Neural progenitor cell (in vitro differentiated cells): Measurements from ENCODE around the gene VSTM5. TPM values are rescaled to one million over a fixed set of nuclear protein-coding genes. Genes with fewer than 3 reads are reported as not detected.

Source experiments
- DNase-seq: peaks from one replicate; pipeline ENCODE4 v3.0.0-alpha.2; 2016; ENCODE audit warnings: low spot score
- H2AFZ ChIP-seq: fragments of 200-600 bp; sonication (generic); replicated peaks from 2 replicates; pipeline ENCODE4 v1.6.1; 2016; ENCODE audit warnings: antibody characterized with exemption
- H3F3A ChIP-seq: fragments of 200-600 bp; sonication (generic); 2 replicates; pipeline ENCODE4 v1.6.1; 2016; ENCODE audit warnings: antibody characterized with exemption, low read depth
- H3K27ac ChIP-seq: fragments of 200-600 bp; sonication (generic); 2 replicates; pipeline ENCODE4 v1.5.1; 2016; ENCODE audit warnings: mild to moderate bottlenecking
- H3K27me3 ChIP-seq: fragments of 200-600 bp; sonication (generic); 2 replicates; pipeline ENCODE4 v1.6.1; 2016; ENCODE audit warnings: mild to moderate bottlenecking, moderate library complexity
- H3K36me3 ChIP-seq: fragments of 200-600 bp; sonication (generic); 2 replicates; pipeline ENCODE4 v1.5.1; 2016
- H3K4me1 ChIP-seq: fragments of 200-600 bp; sonication (generic); 2 replicates; pipeline ENCODE4 v1.6.1; 2016; ENCODE audit warnings: mixed run types
- H3K4me2 ChIP-seq: fragments of 200-600 bp; sonication (generic); 2 replicates; pipeline ENCODE4 v1.6.1; 2016
- H3K4me3 ChIP-seq: fragments of 200-600 bp; sonication (generic); 2 replicates; pipeline ENCODE4 v1.5.1; 2016
- H3K79me2 ChIP-seq: fragments of 200-600 bp; sonication (generic); 2 replicates; pipeline ENCODE4 v1.6.1; 2016; ENCODE audit warnings: low read depth
- H3K9ac ChIP-seq: fragments of 200-600 bp; sonication (generic); 2 replicates; pipeline ENCODE4 v1.6.1; 2016
- H3K9me3 ChIP-seq: fragments of 200-600 bp; sonication (generic); 2 replicates; pipeline ENCODE4 v1.5.1; 2016; ENCODE audit warnings: low read depth
- H4K20me1 ChIP-seq: fragments of 200-600 bp; sonication (generic); 2 replicates; pipeline ENCODE4 v1.6.1; 2016; ENCODE audit warnings: low read depth
- H3K27ac Mint-ChIP-seq: 3 replicates; pipeline ENCODE4 v1.8.0; 2021; ENCODE audit warnings: mixed read lengths
- H3K27me3 Mint-ChIP-seq: 2 replicates; pipeline ENCODE4 v1.8.0; 2022; ENCODE audit warnings: low read depth, mild to moderate bottlenecking, inconsistent platforms, moderate library complexity, mixed read lengths; ENCODE audit not compliant: insufficient read depth
- H3K36me3 Mint-ChIP-seq: 3 replicates; pipeline ENCODE4 v1.8.0; 2021; ENCODE audit warnings: mixed read lengths
- H3K4me1 Mint-ChIP-seq: 3 replicates; pipeline ENCODE4 v1.8.0; 2021; ENCODE audit warnings: mixed read lengths
- H3K4me3 Mint-ChIP-seq: 3 replicates; pipeline ENCODE4 v1.8.0; 2021; ENCODE audit warnings: mild to moderate bottlenecking, moderate library complexity, mixed read lengths
- H3K9me3 Mint-ChIP-seq: 3 replicates; pipeline ENCODE4 v1.8.0; 2020; ENCODE audit warnings: mixed read lengths
- CTCF ChIP-seq: fragments of 200-600 bp; sonication (generic); IDR thresholded peaks from 2 replicates; pipeline ENCODE4 v1.5.1; 2017; ENCODE audit warnings: antibody characterized with exemption, mild to moderate bottlenecking
- EZH2 ChIP-seq: fragments of 200-600 bp; sonication (generic); IDR thresholded peaks from 2 replicates; pipeline ENCODE4 v1.6.1; 2017; ENCODE audit warnings: antibody characterized with exemption, mild to moderate bottlenecking, moderate library complexity
- EZH2phosphoT487 ChIP-seq: fragments of 200-600 bp; sonication (generic); IDR thresholded peaks from 2 replicates; pipeline ENCODE4 v1.6.1; 2017; ENCODE audit warnings: antibody characterized with exemption
- total RNA-seq: library from RNA; depleted of rRNA; stranded (reverse); fragments of >200 nt; gene quantifications from 2 replicates; pipeline ENCODE4 v1.2.3, GENCODE V29; 2015; ENCODE audit warnings: low replicate concordance

Gene VSTM5
- total RNA-seq, 1 donor from 2014 or later, result 0.37 TPM

- Histone ChIP-seq H3K9me3 (no peaks in the 10 kb centered on the region), H4K20me1 (no peaks in the 10 kb centered on the region), H3K27ac (no peak overlapping the region), H3K9ac (no peak overlapping the region), H3K36me3 (no peaks in the 10 kb centered on the region), H3K4me1 (peaks cover 7% of the 10 kb centered on the region), H3K4me3 (no peak overlapping the region), H3K4me2 (no peak overlapping the region), H3F3A (no peaks in the 10 kb centered on the region), H3K27me3 (peaks cover 13% of the 10 kb centered on the region), H3K79me2 (no peaks in the 10 kb centered on the region), H2AFZ (no peak overlapping the region)
- no peak overlapping the region for H3K27ac Mint-ChIP-seq
- peaks cover 4% of the 10 kb centered on the region for H3K27me3 Mint-ChIP-seq
- no peaks in the 10 kb centered on the region for H3K9me3 Mint-ChIP-seq
- H3K4me3 Mint-ChIP-seq, result no peak overlapping the region
- H3K4me1 Mint-ChIP-seq, result no peaks in the 10 kb centered on the region
- no peak for TF ChIP-seq EZH2phosphoT487
- TF ChIP-seq CTCF, result no peak
- TF ChIP-seq EZH2, result no peak
- H3K36me3 Mint-ChIP-seq, result no peaks in the 10 kb centered on the region
- DNase-seq, result no peak
Observed at GRCh38 chr11:93845181-93846092, 5.0 kb downstream of the VSTM5 start.

- no peak overlapping the region for H3K4me3 ChIP-seq
- no peak overlapping the region for H3K4me3 Mint-ChIP-seq
- peaks cover 5% of the 10 kb centered on the region for H3K4me1 ChIP-seq
- no peaks in the 10 kb centered on the region for H3K79me2 ChIP-seq
- no peaks in the 10 kb centered on the region for H3K9me3 ChIP-seq
- H3K36me3 ChIP-seq, result no peaks in the 10 kb centered on the region
- H3K9me3 Mint-ChIP-seq, result no peaks in the 10 kb centered on the region
- TF ChIP-seq EZH2 (no peak), CTCF (no peak), EZH2phosphoT487 (no peak)
- no peaks in the 10 kb centered on the region for H4K20me1 ChIP-seq
- DNase-seq, result no peak
- no peak overlapping the region for H3K27ac ChIP-seq
- H3K4me2 ChIP-seq, result no peak overlapping the region
- peaks cover 5% of the 10 kb centered on the region for H3K27me3 ChIP-seq
- peaks cover 4% of the 10 kb centered on the region for H3K27me3 Mint-ChIP-seq
- no peaks in the 10 kb centered on the region for H3K4me1 Mint-ChIP-seq
- H3K27ac Mint-ChIP-seq, result no peak overlapping the region
- H2AFZ ChIP-seq, result no peak overlapping the region
- H3K9ac ChIP-seq, result no peak overlapping the region
- no peaks in the 10 kb centered on the region for H3F3A ChIP-seq
- H3K36me3 Mint-ChIP-seq, result no peaks in the 10 kb centered on the region
Observed at GRCh38 chr11:93844568-93844967, 5.8 kb downstream of the VSTM5 start.

DNA sequence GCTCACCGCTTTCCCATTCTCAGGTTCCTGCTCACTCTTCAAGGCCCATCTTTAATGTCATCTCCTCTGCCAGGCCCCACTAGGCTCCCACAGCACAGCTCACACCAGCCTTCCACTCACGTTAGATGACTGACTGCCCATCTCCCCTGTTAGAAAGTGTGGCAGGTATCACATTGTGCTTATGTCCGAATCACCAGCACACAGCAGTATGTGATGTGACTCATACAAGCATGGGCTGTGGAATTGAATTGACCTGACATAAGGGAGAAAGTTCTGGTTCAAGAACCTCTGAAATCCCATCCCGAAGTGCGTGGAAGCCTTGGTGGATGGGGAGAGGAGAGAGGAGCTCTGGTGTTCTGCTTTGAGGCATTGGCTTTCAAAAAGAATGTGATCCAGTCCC is 6.5 kb downstream of the VSTM5 start:
- H3K27ac ChIP-seq, result no peak overlapping the region
- Mint-ChIP-seq H3K27ac (no peak overlapping the region), H3K36me3 (no peaks in the 10 kb centered on the region), H3K27me3 (peaks cover 7% of the 10 kb centered on the region), H3K4me1 (no peaks in the 10 kb centered on the region), H3K4me3 (no peak overlapping the region), H3K9me3 (no peaks in the 10 kb centered on the region)
- H2AFZ ChIP-seq, result no peak overlapping the region
- peaks cover 5% of the 10 kb centered on the region for H3K4me1 ChIP-seq
- no peaks in the 10 kb centered on the region for H3K9me3 ChIP-seq
- H3K36me3 ChIP-seq, result no peaks in the 10 kb centered on the region
- TF ChIP-seq EZH2phosphoT487 (no peak), EZH2 (no peak), CTCF (no peak)
- no peak overlapping the region for H3K4me3 ChIP-seq
- H3K79me2 ChIP-seq, result no peaks in the 10 kb centered on the region
- no peaks in the 10 kb centered on the region for H3K27me3 ChIP-seq
- H3K9ac ChIP-seq, result no peak overlapping the region
- H3K4me2 ChIP-seq, result no peak overlapping the region
- DNase-seq, result no peak
- H3F3A ChIP-seq, result no peaks in the 10 kb centered on the region
- H4K20me1 ChIP-seq, result no peaks in the 10 kb centered on the region
